Lung (tissue), 12 donors: ENCODE measurements around the gene CEP72. TPM values are rescaled to one million over a fixed set of nuclear protein-coding genes. Genes with fewer than 3 reads are reported as not detected.

Experiments
- ATAC-seq: fragments of 200-7000 bp; cut with Tn5 transposase; one replicate; pipeline ENCODE4 v1.9.1; 2020; ENCODE audit warnings: moderate number of reproducible peaks; ENCODE audit not compliant: insufficient read depth, low FRiP score
- DNase-seq, 3 donors: peaks; one replicate each; pipeline ENCODE4 v3.0.0-alpha.2; 2013 to 2017
- H3K27ac ChIP-seq, 2 donors: one replicate each; pipeline ENCODE4 v1.5.1; 2013; ENCODE audit warnings: mild to moderate bottlenecking in 2 of 2, moderate library complexity in 2 of 2, control low read depth in 1 of 2, inconsistent platforms in 1 of 2, low read depth in 1 of 2, low read length in 1 of 2
- H3K27me3 ChIP-seq, 3 donors: one replicate each; pipeline ENCODE4 v1.5.1; 2013; ENCODE audit warnings: low read length in 2 of 3; ENCODE audit not compliant: control insufficient read depth in 3 of 3, insufficient read depth in 3 of 3
- H3K36me3 ChIP-seq, 4 donors: one replicate each; pipeline ENCODE4 v1.5.1; 2013; ENCODE audit warnings: low read length in 4 of 4, mild to moderate bottlenecking in 1 of 4, moderate library complexity in 1 of 4; ENCODE audit not compliant: control insufficient read depth in 4 of 4, insufficient read depth in 4 of 4
- H3K4me1 ChIP-seq, 5 donors: one replicate each; pipeline ENCODE4 v1.5.1; 2013; ENCODE audit warnings: low read length in 5 of 5, mild to moderate bottlenecking in 2 of 5, moderate library complexity in 1 of 5; ENCODE audit not compliant: control insufficient read depth in 5 of 5, insufficient read depth in 5 of 5
- H3K4me3 ChIP-seq: one replicate; pipeline ENCODE4 v1.5.1; 2013; ENCODE audit warnings: mild to moderate bottlenecking, control low read depth, moderate library complexity
- H3K9ac ChIP-seq, 2 donors: one replicate each; pipeline ENCODE4 v1.5.1; 2013; ENCODE audit warnings: low read length in 2 of 2, control low read depth in 1 of 2; ENCODE audit not compliant: insufficient read depth in 1 of 2
- H3K9me3 ChIP-seq, 4 donors: one replicate each; pipeline ENCODE4 v1.5.1; 2013; ENCODE audit warnings: low read length in 3 of 4, mild to moderate bottlenecking in 1 of 4, moderate library complexity in 1 of 4; ENCODE audit not compliant: control insufficient read depth in 4 of 4, insufficient read depth in 3 of 4
- WGBS, 2 donors: extraction: QIAGEN DNeasy Blood & Tissue Kit; methylation state at CpG; one replicate each; pipeline ENCODE4 v1.1.7; 2013; 5-methylcytosine and 5-hydroxymethylcytosine counted together
- polyA plus RNA-seq, 2 donors: library from polyadenylated mRNA; stranded (reverse); fragments of 200-250 nt; gene quantifications; one replicate each; pipeline ENCODE4 v1.2.1, GENCODE V29; 2013
- total RNA-seq, 2 donors: library from RNA; depleted of rRNA in 1 of 2; stranded (reverse); fragments of >200 nt in 1 of 2; gene quantifications; one replicate each; pipeline ENCODE4 v1.2.1, GENCODE V29; 2014 to 2021
- TF ChIP-seq, protein P1 (sequence below): IDR thresholded peaks from 2 replicates; pipeline ENCODE4 v1.5.1; 2012; ENCODE audit warnings: mild to moderate bottlenecking; ENCODE audit errors: control extremely low read depth, extremely low read depth
- donor health status: control.
- donor health status: control.
- donor health status: Bipolar disorder and iron deficiency.
- donor health status: healthy.
- donor health status: DM: yes; HTN: yes; CAD: no.

The CEP72 gene
- total and polyA plus RNA-seq, 4 donors = 3.1 to 12.1 (median 6.0) TPM

DNA sequence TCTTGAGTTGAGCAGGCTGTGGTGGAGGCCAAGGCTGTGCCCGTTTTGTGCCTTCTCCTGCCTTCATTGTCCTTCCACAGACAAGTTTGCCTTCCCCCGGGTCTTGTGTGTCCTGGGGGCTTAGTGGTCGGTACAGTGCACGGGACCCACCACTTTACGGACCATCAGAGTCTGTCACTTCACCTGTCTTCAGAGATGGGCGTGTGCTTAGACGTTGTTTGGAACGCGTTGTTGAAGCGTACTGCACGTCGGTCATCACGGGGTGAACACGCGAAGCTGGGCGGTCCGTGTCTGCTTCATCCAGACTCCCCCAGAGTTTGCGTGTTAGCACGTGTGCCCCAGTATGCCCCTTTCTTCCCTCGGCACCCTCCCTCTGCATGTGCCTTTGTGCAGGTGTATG, 24.8 kb downstream of the CEP72 start:
- H3K9me3 ChIP-seq = peaks cover 0 to 10% (median 0%) of the 10 kb centered on the region in 4 donors
- 89 to 96% methylated on average over 20 of the region's 20 CpGs for WGBS, 2 donors
- TF ChIP-seq, protein P1, sequence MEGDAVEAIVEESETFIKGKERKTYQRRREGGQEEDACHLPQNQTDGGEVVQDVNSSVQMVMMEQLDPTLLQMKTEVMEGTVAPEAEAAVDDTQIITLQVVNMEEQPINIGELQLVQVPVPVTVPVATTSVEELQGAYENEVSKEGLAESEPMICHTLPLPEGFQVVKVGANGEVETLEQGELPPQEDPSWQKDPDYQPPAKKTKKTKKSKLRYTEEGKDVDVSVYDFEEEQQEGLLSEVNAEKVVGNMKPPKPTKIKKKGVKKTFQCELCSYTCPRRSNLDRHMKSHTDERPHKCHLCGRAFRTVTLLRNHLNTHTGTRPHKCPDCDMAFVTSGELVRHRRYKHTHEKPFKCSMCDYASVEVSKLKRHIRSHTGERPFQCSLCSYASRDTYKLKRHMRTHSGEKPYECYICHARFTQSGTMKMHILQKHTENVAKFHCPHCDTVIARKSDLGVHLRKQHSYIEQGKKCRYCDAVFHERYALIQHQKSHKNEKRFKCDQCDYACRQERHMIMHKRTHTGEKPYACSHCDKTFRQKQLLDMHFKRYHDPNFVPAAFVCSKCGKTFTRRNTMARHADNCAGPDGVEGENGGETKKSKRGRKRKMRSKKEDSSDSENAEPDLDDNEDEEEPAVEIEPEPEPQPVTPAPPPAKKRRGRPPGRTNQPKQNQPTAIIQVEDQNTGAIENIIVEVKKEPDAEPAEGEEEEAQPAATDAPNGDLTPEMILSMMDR = no peak
- peaks cover 7 to 58% (median 16%) of the 10 kb centered on the region in 4 donors for H3K36me3 ChIP-seq
- no peak overlapping the region for H3K9ac ChIP-seq
- no peak for DNase-seq
- no peak for ATAC-seq
- no peak overlapping the region for H3K4me3 ChIP-seq
- no peaks in the 10 kb centered on the region for H3K27me3 ChIP-seq
- no peak overlapping the region for H3K27ac ChIP-seq
- H3K4me1 ChIP-seq = no peaks in the 10 kb centered on the region

DNA sequence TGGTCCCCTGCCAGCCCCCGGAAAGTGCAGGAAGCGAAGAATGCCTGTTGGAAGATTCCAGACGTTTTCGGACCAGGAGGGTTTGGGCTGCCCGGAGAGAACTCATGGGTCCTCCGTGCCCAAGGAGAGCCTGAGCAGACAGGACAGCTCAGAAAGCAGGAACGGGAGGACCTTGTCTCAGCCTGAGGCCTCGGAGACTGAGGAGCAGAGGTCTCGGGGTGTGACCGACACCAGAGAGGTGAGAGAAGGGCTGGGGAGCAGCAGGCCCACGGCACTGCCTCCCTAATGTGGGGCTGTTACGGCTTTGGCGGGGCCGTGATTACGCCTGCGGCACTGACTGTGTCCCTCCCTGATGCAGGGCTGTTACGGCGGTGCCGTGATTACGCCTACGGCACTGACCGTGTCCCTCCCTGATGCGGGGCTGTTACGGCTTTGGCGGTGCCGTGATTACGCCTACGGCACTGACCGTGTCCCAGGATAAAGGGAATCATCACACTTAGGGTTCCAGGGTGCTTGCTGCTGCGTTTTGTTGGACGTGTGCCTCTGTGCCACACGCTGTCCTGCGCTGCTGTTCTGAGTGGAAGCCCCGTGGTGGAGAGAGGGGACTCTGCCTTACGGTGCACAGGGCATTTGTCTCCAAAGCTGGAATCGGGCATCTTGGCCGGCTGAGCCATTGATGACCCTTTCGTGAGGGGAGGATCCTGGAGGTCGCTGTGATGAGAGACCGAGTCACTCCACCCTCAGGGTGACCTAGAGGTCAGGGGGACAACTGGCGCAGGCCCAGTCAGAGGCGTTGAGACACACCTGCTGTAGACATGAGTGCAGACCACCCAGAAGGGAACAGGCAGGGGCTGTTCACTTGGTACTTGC, 25.7 kb downstream of the CEP72 start:
- ATAC-seq (no peak), DNase-seq (no peak)
- H3K27ac ChIP-seq = no peak overlapping the region
- TF ChIP-seq, protein P1 = no peak
- H3K9ac ChIP-seq = no peak overlapping the region
- no peaks in the 10 kb centered on the region for H3K4me1 ChIP-seq
- peaks cover 0 to 10% (median 0%) of the 10 kb centered on the region in 4 donors for H3K9me3 ChIP-seq
- H3K27me3 ChIP-seq = no peaks in the 10 kb centered on the region
- H3K36me3 ChIP-seq = peaks cover 7 to 63% (median 16%) of the 10 kb centered on the region in 4 donors
- H3K4me3 ChIP-seq = no peak overlapping the region
- 97% methylated on average over 42 of the region's 42 CpGs for WGBS, 2 donors

DNA sequence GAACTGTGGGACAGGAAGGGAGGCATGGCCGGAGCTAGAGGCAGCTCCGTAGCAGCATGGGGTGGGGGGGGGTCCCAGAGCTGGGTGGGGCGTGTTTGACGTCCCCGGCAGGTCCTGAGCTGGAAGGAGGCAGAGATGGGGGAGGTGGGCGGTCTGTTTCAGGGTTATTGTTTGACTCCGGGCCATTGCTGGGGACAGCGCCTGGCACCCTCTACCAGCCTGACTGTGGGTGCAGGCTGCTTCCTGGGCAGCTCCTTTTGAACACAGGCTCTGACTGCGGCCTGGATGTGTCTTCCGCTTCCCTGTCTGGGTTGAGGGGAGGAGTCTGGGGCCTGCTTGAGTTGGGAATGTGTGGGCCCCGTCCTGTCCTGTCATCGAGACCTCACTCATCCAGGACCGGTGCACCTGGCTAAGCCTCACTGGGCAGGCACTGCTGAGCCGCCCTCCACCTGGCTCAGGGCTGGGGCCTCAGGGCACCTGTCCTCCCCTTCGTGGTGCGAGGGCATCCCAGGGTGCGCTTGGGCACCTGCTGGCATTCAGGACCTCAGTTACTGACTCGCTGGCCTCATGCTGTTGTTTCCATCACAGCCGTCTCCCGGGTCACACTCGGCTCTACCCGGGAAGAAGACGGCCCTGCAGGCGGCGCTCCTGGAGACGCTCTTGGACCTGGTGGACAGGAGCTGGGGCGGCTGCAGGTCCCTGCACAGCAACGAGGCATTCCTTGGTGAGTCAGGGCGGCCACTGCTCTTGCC, 26.5 kb downstream of the CEP72 start:
- peaks cover 7 to 63% (median 16%) of the 10 kb centered on the region in 4 donors for H3K36me3 ChIP-seq
- WGBS, 2 donors = 95 to 96% methylated on average over 29 of the region's 29 CpGs

More for the DNA sequence above, 26.5 kb downstream of the CEP72 start:
- Histone ChIP-seq H3K4me1 (no peaks in the 10 kb centered on the region), H3K4me3 (no peak overlapping the region), H3K27me3 (no peaks in the 10 kb centered on the region), H3K9ac (no peak overlapping the region), H3K9me3 (peaks cover 0 to 10% (median 0%) of the 10 kb centered on the region in 4 donors), H3K27ac (no peak overlapping the region)
- ATAC-seq = no peak
- TF ChIP-seq, protein P1 = no peak
- DNase-seq = no peak
